H1 (cell line): Measurements from ENCODE around the gene SH2D1B. TPM values are rescaled to one million over a fixed set of nuclear protein-coding genes. Genes with fewer than 3 reads are reported as not detected.

Experiments used
- CEBPB ChIP-seq: IDR thresholded peaks from 2 replicates; pipeline ENCODE4 v1.6.1; 2012; ENCODE audit warnings: low read depth, low read length
- CHD1 ChIP-seq: IDR thresholded peaks from 2 replicates; pipeline ENCODE4 v1.6.1; 2012; ENCODE audit warnings: low read depth, low read length, improper control_type of control experiment
- CHD7 ChIP-seq: fragments of 300-600 bp; sonication (generic); IDR thresholded peaks from 2 replicates; pipeline ENCODE4 v1.7.1; 2012; ENCODE audit warnings: low read length, moderate library complexity, mild to moderate bottlenecking, inconsistent platforms; ENCODE audit not compliant: insufficient replicate concordance
- CTBP2 ChIP-seq: IDR thresholded peaks from 2 replicates; pipeline ENCODE4 v1.7.0; 2011; ENCODE audit warnings: borderline replicate concordance, mild to moderate bottlenecking, moderate library complexity, mixed read lengths, low read length; ENCODE audit not compliant: insufficient read depth, insufficient read length
- KDM5A ChIP-seq: fragments of 200-600 bp; IDR thresholded peaks from 2 replicates; pipeline ENCODE4 v1.7.1; 2012; ENCODE audit warnings: mild to moderate bottlenecking, low read length, inconsistent platforms, mixed read lengths
- POLR2AphosphoS5 ChIP-seq: IDR thresholded peaks from 2 replicates; pipeline ENCODE4 v1.6.1; 2011; ENCODE audit warnings: low read depth, low read length
- RAD21 ChIP-seq, 2 experiments: IDR thresholded peaks in 1 of 2; conservative IDR thresholded peaks in 1 of 2; 2 replicates each; pipeline ENCODE4 v1.6.1; 2011; ENCODE audit warnings: low read depth in 2 of 2, low read length in 2 of 2, improper control_type of control experiment in 1 of 2, inconsistent platforms in 1 of 2, mild to moderate bottlenecking in 1 of 2, moderate library complexity in 1 of 2
- SAP30 ChIP-seq: fragments of 300-600 bp; sonication (generic); IDR thresholded peaks from 2 replicates; pipeline ENCODE4 v1.7.1; 2012; ENCODE audit warnings: low read length, moderate library complexity, mild to moderate bottlenecking, inconsistent platforms; ENCODE audit not compliant: insufficient read depth, insufficient replicate concordance
- SIRT6 ChIP-seq: IDR thresholded peaks from one replicate; pipeline ENCODE4 v1.7.1; 2012; ENCODE audit warnings: low read length, inconsistent platforms
- SIX5 ChIP-seq: IDR thresholded peaks from 2 replicates; pipeline ENCODE4 v1.6.1; 2011; ENCODE audit warnings: mild to moderate bottlenecking, low read depth, low read length
- polyA plus RNA-seq, 7 experiments: library from polyadenylated mRNA; depleted of rRNA in 3 of 7; stranded (reverse) in 5 of 7; unstranded in 2 of 7; fragments of >200 nt in 5 of 7; fragments of 200-250 nt in 2 of 7; gene quantifications; 1 replicate in 5 of 7; 2 replicates in 1 of 7; 4 replicates in 1 of 7; pipeline versions ENCODE4 v1.2.1 to v1.2.3, GENCODE V29; 2011 to 2013; ENCODE audit warnings: missing spikeins in 2 of 7, mixed read lengths in 2 of 7
- total RNA-seq: library from RNA; stranded (reverse); fragmentation: NEBNext Ultra II Directional; extraction: Animal tissue kit (Norgen Biotek cat#: 25700); gene quantifications from 2 replicates; pipeline ENCODE4 v1.2.1, GENCODE V29; 2021

The SH2D1B gene
- total and polyA plus RNA-seq, 2 of the 8 experiments (the other 6 are each of a cell fraction or from before 2014, with no cell fraction given) = not detected

- TF ChIP-seq CHD7 = no peak
- TF ChIP-seq RAD21 (IDR thresholded peaks at IDR 0.05 in 1 of 2, conservative IDR thresholded peaks at IDR 0.05 in 1 of 2; ENCODE audit: low read depth in 2 of 2, low read length in 2 of 2) = no peak
- no peak for TF ChIP-seq POLR2AphosphoS5
- no peak for TF ChIP-seq CTBP2
- TF ChIP-seq CHD1 = no peak
- no peak for TF ChIP-seq SAP30
- no peak for TF ChIP-seq CEBPB
- TF ChIP-seq SIX5 = no peak
- TF ChIP-seq KDM5A = no peak
- no peak for TF ChIP-seq SIRT6
Observed at GRCh38 chr1:162386292-162387225, 25.4 kb downstream of the SH2D1B start (continued).
